Gastroesophageal sphincter (tissue), 2 donors: ENCODE measurements around the gene DACT3.

Experiments
- EP300 ChIP-seq: sonication (generic); formaldehyde crosslinking; IDR thresholded peaks from one replicate; pipeline ENCODE4 v1.6.1; 2017; ENCODE audit warnings: antibody characterized with exemption, mild to moderate bottlenecking
- POLR2A ChIP-seq, 2 donors: fragments of 450-650 bp; IDR thresholded peaks; one replicate each; pipeline ENCODE4 v1.6.1; 2017; ENCODE audit warnings: antibody characterized with exemption in 2 of 2, mild to moderate bottlenecking in 2 of 2, moderate library complexity in 1 of 2

DNA sequence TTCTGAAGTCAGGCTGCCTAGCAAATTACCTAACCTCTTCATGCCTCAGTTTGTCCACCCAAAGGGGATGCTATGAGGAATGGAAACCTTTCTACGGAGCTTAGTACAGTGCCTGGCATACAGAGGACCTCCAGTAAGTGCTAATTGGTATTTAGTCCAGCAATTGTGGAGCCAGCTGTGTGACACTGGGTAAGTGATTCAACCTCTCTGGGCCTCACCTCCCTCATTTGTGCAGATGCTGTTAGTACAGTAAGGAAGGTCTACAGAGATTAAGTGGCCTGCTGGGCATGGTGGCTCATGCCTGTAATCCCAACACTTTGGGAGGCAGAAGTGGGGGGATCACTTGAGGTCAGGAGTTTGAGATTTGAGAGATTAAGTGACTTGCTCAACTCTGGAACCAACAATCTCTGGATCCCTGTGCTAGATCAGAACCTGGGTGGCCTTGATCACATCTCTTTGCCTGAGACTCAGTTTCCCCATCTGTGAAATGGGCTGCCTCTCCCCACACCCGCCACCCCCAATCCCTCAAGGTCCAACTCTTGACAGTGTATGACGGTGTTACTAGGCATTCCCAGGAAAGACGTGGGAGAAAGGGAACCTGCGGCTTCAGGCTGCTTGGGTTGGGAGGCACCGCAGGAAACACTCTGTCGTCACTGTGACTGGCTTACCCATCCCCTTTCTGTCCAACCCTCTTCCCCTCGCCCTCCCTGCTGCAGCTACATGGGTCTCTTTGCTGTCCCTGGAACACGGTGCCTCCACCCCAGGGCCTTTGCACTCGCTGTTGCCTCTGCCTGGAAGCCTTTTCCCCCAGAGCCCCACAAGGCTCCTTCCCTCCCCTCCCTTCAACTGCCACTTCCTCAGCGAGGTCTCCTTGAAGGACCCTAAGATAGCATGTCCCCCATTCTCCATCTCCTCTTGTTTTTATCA, 37.7 kb upstream of the DACT3 start:
- TF ChIP-seq POLR2A (IDR thresholded peaks at IDR 0.05) (no peak), EP300 (no peak)
